ENCODE results near the gene CBX5. TPM values are rescaled to one million over a fixed set of nuclear protein-coding genes. Genes with fewer than 3 reads are reported as not detected.

Gene CBX5
- total and polyA plus RNA-seq, 10 of the 15 experiments (the other 5 are each of a cell fraction or from before 2014, with no cell fraction given): 46.7 to 138 (median 74.6) TPM

- DNase-seq (ENCODE audit: low read depth, low spot score) (no peak), FAIRE-seq (peak; percentile 69), ATAC-seq (peak; percentile 58)
- RAD21 ChIA-PET (ENCODE audit: unreplicated experiment): interaction anchor here (0.6 to 3.7 kb wide), 18 partner anchors 11 to 516 kb away, joined by 3 to 18 read pairs (median 4); partner anchors contain the start of genes CBX5 and COPZ1
- SMC1A ChIA-PET (ENCODE audit: uncharacterized antibody, unreplicated experiment): interaction anchor here (0.8 to 3.3 kb wide), 12 partner anchors 16 to 163 kb away, joined by 3 to 12 read pairs (median 4); partner anchors contain the start of genes CBX5, COPZ1 and HNRNPA1
- Histone ChIP-seq H3K4me2 (ENCODE audit: control insufficient read depth, insufficient read depth) (no peak overlapping the region), H3K9ac (ENCODE audit: control insufficient read depth, insufficient read depth, low read length) (no peak overlapping the region), H3K27ac (ENCODE audit: control insufficient read depth, insufficient read depth) (no peak overlapping the region), H3K36me3 (ENCODE audit: control insufficient read depth in 2 of 2, insufficient read depth in 2 of 2, low read length in 1 of 2) (no peaks in the 10 kb centered on the region), H3K79me2 (ENCODE audit: control insufficient read depth, insufficient read depth, low read length) (no peaks in the 10 kb centered on the region), H2AFZ (ENCODE audit: control insufficient read depth, low read depth, low read length) (peak overlapping the region; percentile 51), H3K9me3 (replicated peaks; ENCODE audit: control insufficient read depth, insufficient read depth, low read length) (no peaks in the 10 kb centered on the region), H3K4me3 (no peak overlapping the region), H3K27me3 (replicated peaks in 1 of 2; ENCODE audit: control insufficient read depth in 2 of 2, insufficient read depth in 2 of 2, low read length in 1 of 2) (peaks cover 0 to 1% of the 10 kb centered on the region in 2 experiments; a peak in 1 of 4 replicates), H3K4me1 (ENCODE audit: control insufficient read depth, insufficient read depth, low read length) (peaks cover 30% of the 10 kb centered on the region), H4K20me1 (ENCODE audit: control insufficient read depth, insufficient read depth) (no peaks in the 10 kb centered on the region)
- 23% methylated on average over 8 of the region's 8 CpGs for WGBS (ENCODE audit: insufficient coverage, insufficient replicate concordance, low lambda C conversion rate, missing lambda C conversion rate)
- CTCF ChIA-PET: interaction anchor here (0.6 to 5.5 kb wide), 27 partner anchors 9 to 754 kb away, joined by 3 to 83 read pairs (median 4); partner anchors contain the start of genes COPZ1, HOXC4 and HOXC8
- BruUV-seq (replicated peaks): no TSS peak
- intact Hi-C loops (cut with micrococcal nuclease; ENCODE audit: unreplicated experiment): loop anchor here (1.0 to 2.0 kb wide), 3 partner anchors 61 to 148 kb away; partner anchors contain the start of genes CBX5 and HNRNPA1
- in situ Hi-C loops (cut with MboI): no loop called here
- POLR2A ChIA-PET: no interaction called here
- TF ChIP-seq SMC3 (IDR thresholded peaks at IDR 0.05; ENCODE audit: borderline replicate concordance, low read length) (peak; percentile 93), SRF (IDR thresholded peaks at IDR 0.05; ENCODE audit: low read depth in 2 of 2, low read length in 2 of 2) (no peak), POLR2AphosphoS2 (IDR thresholded peaks at IDR 0.05; ENCODE audit: low read depth, low read length) (no peak), IRF3 (IDR thresholded peaks at IDR 0.05) (no peak), YY1 (IDR thresholded peaks at IDR 0.05; ENCODE audit: low read depth, low read length) (peak; percentile 55; the same call in 1 of the 2 replicates), WRNIP1 (IDR thresholded peaks at IDR 0.05; ENCODE audit: borderline replicate concordance, low read depth, low read length) (no peak), IKZF2 (IDR thresholded peaks at IDR 0.05) (peak in 1 of 2 experiments; percentile 15; a peak in 1 of 4 replicates), NR2C1 (IDR thresholded peaks at IDR 0.05) (no peak), RUNX3 (IDR thresholded peaks at IDR 0.05; ENCODE audit: low read length) (peak; percentile 50; the same call in 1 of the 2 replicates), SREBF1 (IDR thresholded peaks at IDR 0.05; ENCODE audit: low read length) (no peak), HCFC1 (IDR thresholded peaks at IDR 0.05; ENCODE audit: low read length) (no peak), ATF3 (IDR thresholded peaks at IDR 0.05; ENCODE audit: borderline replicate concordance, extremely low read depth, low read depth, low read length) (no peak), POLR2AphosphoS5 (IDR thresholded peaks at IDR 0.05; ENCODE audit: low read length) (no peak), EZH2 (IDR thresholded peaks at IDR 0.05; ENCODE audit: borderline replicate concordance, control insufficient read depth, low read depth, low read length) (no peak), CTCF (IDR thresholded peaks at IDR 0.05 in 2 of 3, conservative IDR thresholded peaks at IDR 0.05 in 1 of 3; ENCODE audit: control insufficient read depth in 2 of 3, extremely low read depth in 1 of 3, insufficient read depth in 1 of 3, low read depth in 3 of 3, low read length in 3 of 3) (peak; percentile 84 to 90 (median 90)), LARP7 (IDR thresholded peaks at IDR 0.05) (no peak), PBX3 (IDR thresholded peaks at IDR 0.05; ENCODE audit: insufficient replicate concordance, low read depth, low read length) (no peak), ETV6 (conservative IDR thresholded peaks at IDR 0.05 in 1 of 2, IDR thresholded peaks at IDR 0.05 in 1 of 2; ENCODE audit: borderline replicate concordance in 1 of 2, low read depth in 1 of 2) (no peak), BACH1 (IDR thresholded peaks at IDR 0.05; ENCODE audit: borderline replicate concordance) (no peak), RELA (IDR thresholded peaks at IDR 0.05; ENCODE audit: borderline replicate concordance, partially characterized antibody) (no peak)
Observed at GRCh38 chr12:54220092-54220557, 59.8 kb downstream of the CBX5 start.

All from GM12878 (cell line).